ENCODE results near the gene FARP2.

The FARP2 gene

GRCh38 chr2:241534293-241534692 is 178.2 kb downstream of the FARP2 start:
- DNase-seq (ENCODE audit: low read depth): no peak

GRCh38 chr2:241534701-241535375 is 178.8 kb downstream of the FARP2 start:
- DNase-seq (ENCODE audit: low read depth): no peak

- DNase-seq (ENCODE audit: low read depth): no peak
Measured at GRCh38 chr2:241535871-241536655, 180.0 kb downstream of the FARP2 start.

- no peak for DNase-seq (ENCODE audit: low read depth)
Measured at GRCh38 chr2:241538838-241539615, 182.9 kb downstream of the FARP2 start.

- no peak for DNase-seq (ENCODE audit: low read depth)
Measured at GRCh38 chr2:241539616-241540374, 183.7 kb downstream of the FARP2 start.

- no peak for DNase-seq (ENCODE audit: low read depth)
Measured at GRCh38 chr2:241540401-241540770, 184.3 kb downstream of the FARP2 start.

GRCh38 chr2:241540771-241541561 is 184.9 kb downstream of the FARP2 start:
- peak; percentile 72 for DNase-seq (ENCODE audit: low read depth)

GRCh38 chr2:241541564-241542277 is 185.6 kb downstream of the FARP2 start:
- DNase-seq (ENCODE audit: low read depth): no peak

- no peak for DNase-seq (ENCODE audit: low read depth)
Measured at GRCh38 chr2:241542278-241542605, 186.2 kb downstream of the FARP2 start.

Measured in activated T-cell treated with anti-CD3 and anti-CD28 coated beads for 48 hours (primary cell).